Activated naive CD4-positive, alpha-beta T cell treated with Interleukin-2 at 50 U/mL for 16 hours (primary cell): ENCODE results near the gene POU2AF3.
"Not testable (repeated sequence)": the region's sequence is repeated elsewhere in the genome, so short reads cannot be mapped to it uniquely, and the experiment has no call there.

Experiments
- DNase-seq: peaks from one replicate; pipeline ENCODE4 v3.0.0-alpha.2; 2020

POU2AF3 gene

GRCh38 chr11:111301004-111301841 is 2.9 kb downstream of the POU2AF3 start:
- DNase-seq, result no peak

GRCh38 chr11:111301842-111302118 is 3.4 kb downstream of the POU2AF3 start:
- no peak for DNase-seq

GRCh38 chr11:111302298-111302697 is 4.0 kb downstream of the POU2AF3 start:
- DNase-seq, result no peak

GRCh38 chr11:111303461-111303860 is 5.1 kb downstream of the POU2AF3 start:
- no peak for DNase-seq

GRCh38 chr11:111305162-111305802 is 6.9 kb downstream of the POU2AF3 start:
- no peak for DNase-seq

GRCh38 chr11:111305876-111306275 is 7.5 kb downstream of the POU2AF3 start:
- no peak for DNase-seq

- DNase-seq, result no peak
Measured at GRCh38 chr11:111306321-111306720, 8.0 kb downstream of the POU2AF3 start.

- DNase-seq, result no peak
Measured at GRCh38 chr11:111307472-111308108, 9.2 kb downstream of the POU2AF3 start.

- no peak for DNase-seq
Measured at GRCh38 chr11:111308140-111308539, 9.8 kb downstream of the POU2AF3 start.

GRCh38 chr11:111309215-111309915 is 11.0 kb downstream of the POU2AF3 start:
- no peak for DNase-seq

GRCh38 chr11:111310088-111310487 is 11.7 kb downstream of the POU2AF3 start:
- no peak for DNase-seq

- DNase-seq, result no peak
Measured at GRCh38 chr11:111310723-111311122, 12.4 kb downstream of the POU2AF3 start.

- no peak for DNase-seq
Measured at GRCh38 chr11:111312076-111312475, 13.7 kb downstream of the POU2AF3 start.

- no peak for DNase-seq
Measured at GRCh38 chr11:111319296-111319695, 20.9 kb downstream of the POU2AF3 start.

- DNase-seq, result not testable (repeated sequence)
Measured at GRCh38 chr11:111320199-111320598, 21.9 kb downstream of the POU2AF3 start.

- no peak for DNase-seq
Measured at GRCh38 chr11:111320728-111321568, 22.6 kb downstream of the POU2AF3 start.

GRCh38 chr11:111322534-111322933 is 24.2 kb downstream of the POU2AF3 start:
- no peak for DNase-seq

- DNase-seq, result no peak
Measured at GRCh38 chr11:111324277-111324720, 26.0 kb downstream of the POU2AF3 start.

- no peak for DNase-seq
Measured at GRCh38 chr11:111325259-111325658, 26.9 kb downstream of the POU2AF3 start.

- DNase-seq, result no peak
Measured at GRCh38 chr11:111326824-111327223, 28.5 kb downstream of the POU2AF3 start.

- DNase-seq, result no peak
Measured at GRCh38 chr11:111327908-111328624, 29.7 kb downstream of the POU2AF3 start.
